DND-41 (cell line): ENCODE measurements around the gene SEC61A2.

Experiments
- ATAC-seq: fragments of 200-7000 bp; cut with Tn5 transposase; 3 replicates; pipeline ENCODE4 v1.9.1; 2021; ENCODE audit warnings: low read depth; ENCODE audit not compliant: insufficient read depth
- DNase-seq: peaks from one replicate; pipeline ENCODE4 v3.0.0-alpha.2; 2020
- H2AFZ ChIP-seq: 2 replicates; pipeline ENCODE4 v1.6.0; 2012; ENCODE audit warnings: low read depth, low read length
- H3K27ac ChIP-seq: 2 replicates; pipeline ENCODE4 v1.5.1; 2012; ENCODE audit warnings: low read length, inconsistent platforms
- H3K27me3 ChIP-seq: fragments of 200-600 bp; sonication (generic); 2 replicates; pipeline ENCODE4 v1.6.0; 2012; ENCODE audit warnings: low read length, mild to moderate bottlenecking, inconsistent platforms; ENCODE audit not compliant: insufficient read depth, poor library complexity
- H3K36me3 ChIP-seq: 2 replicates; pipeline ENCODE4 v1.5.1; 2012; ENCODE audit warnings: low read length, inconsistent platforms; ENCODE audit not compliant: insufficient read depth
- H3K4me1 ChIP-seq: 2 replicates; pipeline ENCODE4 v1.5.1; 2012; ENCODE audit warnings: mild to moderate bottlenecking, low read length; ENCODE audit not compliant: insufficient read depth
- H3K4me2 ChIP-seq: 2 replicates; pipeline ENCODE4 v1.6.0; 2012; ENCODE audit warnings: mild to moderate bottlenecking, moderate library complexity, low read length, inconsistent platforms; ENCODE audit not compliant: insufficient read depth
- H3K4me3 ChIP-seq, 2 experiments: fragments of 200-600 bp in 1 of 2; shearing (Covaris generic) in 1 of 2; 2 replicates each; pipeline ENCODE4 v1.5.1; 2012 to 2016; ENCODE audit warnings: inconsistent platforms in 2 of 2, low read length in 2 of 2, mild to moderate bottlenecking in 2 of 2, low read depth in 1 of 2, moderate library complexity in 1 of 2
- H3K79me2 ChIP-seq: 2 replicates; pipeline ENCODE4 v1.6.0; 2012; ENCODE audit warnings: low read length, inconsistent platforms; ENCODE audit not compliant: insufficient read depth
- H3K9ac ChIP-seq: 2 replicates; pipeline ENCODE4 v1.6.0; 2012; ENCODE audit warnings: low read depth, mild to moderate bottlenecking, inconsistent platforms, low read length, moderate library complexity
- H3K9me3 ChIP-seq: 2 replicates; pipeline ENCODE4 v1.5.1; 2012; ENCODE audit warnings: low read length, moderate library complexity, mild to moderate bottlenecking, inconsistent platforms; ENCODE audit not compliant: insufficient read depth, severe bottlenecking
- H4K20me1 ChIP-seq: 2 replicates; pipeline ENCODE4 v1.6.0; 2012; ENCODE audit warnings: low read length; ENCODE audit not compliant: insufficient read depth
- EZH2 ChIP-seq: IDR thresholded peaks from 3 replicates; pipeline ENCODE4 v1.6.1; 2012; ENCODE audit warnings: borderline replicate concordance, low read depth, mild to moderate bottlenecking, moderate library complexity, low read length, inconsistent platforms; ENCODE audit not compliant: severe bottlenecking
- TF ChIP-seq, protein P1 (sequence below): IDR thresholded peaks from 2 replicates; pipeline ENCODE4 v1.5.1; 2012; ENCODE audit warnings: borderline replicate concordance, low read length, moderate library complexity, mild to moderate bottlenecking; ENCODE audit not compliant: poor library complexity, severe bottlenecking; ENCODE audit errors: extremely low read depth

Gene SEC61A2

DNA sequence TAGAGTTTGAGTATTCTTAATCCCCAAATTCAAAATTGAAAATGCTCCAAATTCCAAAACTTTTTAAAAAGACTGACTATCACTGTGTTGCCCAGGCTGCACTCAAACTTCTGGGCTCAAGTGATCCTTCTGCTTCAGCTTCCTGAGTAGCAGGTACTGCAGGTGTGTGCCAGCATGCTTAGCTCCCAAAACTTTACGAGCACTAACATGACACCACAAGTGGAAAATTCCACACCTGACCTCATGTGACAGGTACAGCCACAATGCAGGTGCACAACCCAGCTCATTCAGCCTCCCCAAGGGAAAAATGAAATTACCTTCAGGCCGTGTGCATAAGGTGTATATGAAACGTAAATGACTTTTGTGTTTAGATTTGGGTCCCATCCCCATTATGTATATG is 83.0 kb downstream of the SEC61A2 start:
- Histone ChIP-seq H3K79me2 (peaks cover 22% of the 10 kb centered on the region), H3K27me3 (no peaks in the 10 kb centered on the region), H3K4me1 (no peaks in the 10 kb centered on the region), H3K36me3 (peaks cover 83% of the 10 kb centered on the region), H3K27ac (no peak overlapping the region), H3K4me2 (no peak overlapping the region), H3K9ac (no peak overlapping the region), H2AFZ (no peak overlapping the region), H3K9me3 (no peaks in the 10 kb centered on the region), H4K20me1 (peaks cover 21% of the 10 kb centered on the region; the same call in 1 of the 2 replicates), H3K4me3 (no peak overlapping the region)
- DNase-seq (no peak), ATAC-seq (no peak)
- TF ChIP-seq EZH2, result no peak
- TF ChIP-seq, protein P1, sequence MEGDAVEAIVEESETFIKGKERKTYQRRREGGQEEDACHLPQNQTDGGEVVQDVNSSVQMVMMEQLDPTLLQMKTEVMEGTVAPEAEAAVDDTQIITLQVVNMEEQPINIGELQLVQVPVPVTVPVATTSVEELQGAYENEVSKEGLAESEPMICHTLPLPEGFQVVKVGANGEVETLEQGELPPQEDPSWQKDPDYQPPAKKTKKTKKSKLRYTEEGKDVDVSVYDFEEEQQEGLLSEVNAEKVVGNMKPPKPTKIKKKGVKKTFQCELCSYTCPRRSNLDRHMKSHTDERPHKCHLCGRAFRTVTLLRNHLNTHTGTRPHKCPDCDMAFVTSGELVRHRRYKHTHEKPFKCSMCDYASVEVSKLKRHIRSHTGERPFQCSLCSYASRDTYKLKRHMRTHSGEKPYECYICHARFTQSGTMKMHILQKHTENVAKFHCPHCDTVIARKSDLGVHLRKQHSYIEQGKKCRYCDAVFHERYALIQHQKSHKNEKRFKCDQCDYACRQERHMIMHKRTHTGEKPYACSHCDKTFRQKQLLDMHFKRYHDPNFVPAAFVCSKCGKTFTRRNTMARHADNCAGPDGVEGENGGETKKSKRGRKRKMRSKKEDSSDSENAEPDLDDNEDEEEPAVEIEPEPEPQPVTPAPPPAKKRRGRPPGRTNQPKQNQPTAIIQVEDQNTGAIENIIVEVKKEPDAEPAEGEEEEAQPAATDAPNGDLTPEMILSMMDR, result no peak

DNA sequence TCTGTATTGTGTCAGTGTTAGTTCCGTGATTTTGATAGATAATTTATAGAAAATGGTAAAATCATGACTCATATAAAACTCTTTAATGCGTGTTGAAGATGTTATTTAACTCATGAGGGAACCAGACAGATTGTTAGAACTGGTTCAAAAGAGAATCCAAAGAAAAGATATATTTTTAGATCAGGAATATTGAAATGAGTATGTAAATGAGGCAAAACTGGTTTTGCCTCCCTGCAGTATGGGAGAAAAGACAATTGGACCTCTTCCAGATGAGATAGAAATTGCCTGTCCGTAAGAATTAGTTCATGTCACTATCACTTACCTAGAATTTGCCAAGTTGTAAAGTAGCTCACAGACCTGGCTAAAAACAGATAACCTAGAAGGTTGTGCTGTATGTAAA is 84.1 kb downstream of the SEC61A2 start:
- peaks cover 81% of the 10 kb centered on the region for H3K36me3 ChIP-seq

DNA sequence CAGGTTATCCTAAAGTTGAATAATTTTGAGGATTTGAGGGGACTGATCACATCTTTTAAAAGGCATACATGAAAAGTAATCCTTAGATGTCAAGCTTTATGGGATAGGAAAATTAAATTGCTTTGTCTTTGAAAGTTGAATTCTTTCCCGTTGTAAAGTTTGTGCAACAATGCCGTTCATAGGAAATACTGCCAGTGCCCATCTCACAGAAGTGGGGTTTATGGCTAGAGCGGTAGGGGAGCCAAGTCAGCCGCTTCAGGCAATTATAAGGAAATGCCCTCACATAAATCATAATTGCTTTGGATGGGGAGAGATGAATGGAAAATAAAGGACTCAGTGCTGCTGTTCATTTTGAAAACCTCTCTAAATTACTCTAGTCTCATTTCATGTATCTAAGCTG is 84.6 kb downstream of the SEC61A2 start:
- DNase-seq (no peak), ATAC-seq (no peak)
- H3K36me3 ChIP-seq, result peaks cover 81% of the 10 kb centered on the region
- no peak overlapping the region for H3K4me3 ChIP-seq
- H3K4me2 ChIP-seq, result no peak overlapping the region
- no peaks in the 10 kb centered on the region for H3K9me3 ChIP-seq
- H3K79me2 ChIP-seq, result peaks cover 8% of the 10 kb centered on the region
- H3K9ac ChIP-seq, result no peak overlapping the region
- peaks cover 11% of the 10 kb centered on the region; the same call in 1 of the 2 replicates for H4K20me1 ChIP-seq
- H3K27me3 ChIP-seq, result no peaks in the 10 kb centered on the region
- no peak overlapping the region for H3K27ac ChIP-seq
- no peak overlapping the region for H2AFZ ChIP-seq
- TF ChIP-seq, protein P1, result no peak
- TF ChIP-seq EZH2, result no peak
- no peaks in the 10 kb centered on the region for H3K4me1 ChIP-seq

More for the DNA sequence above, 84.1 kb downstream of the SEC61A2 start:
- Histone ChIP-seq H3K9me3 (no peaks in the 10 kb centered on the region), H3K79me2 (peaks cover 13% of the 10 kb centered on the region), H3K4me1 (no peaks in the 10 kb centered on the region), H3K4me2 (no peak overlapping the region), H3K27me3 (no peaks in the 10 kb centered on the region), H3K9ac (no peak overlapping the region), H3K27ac (no peak overlapping the region), H3K4me3 (no peak overlapping the region), H4K20me1 (peaks cover 16% of the 10 kb centered on the region; the same call in 1 of the 2 replicates), H2AFZ (no peak overlapping the region)
- no peak for ATAC-seq
- no peak for DNase-seq
- no peak for TF ChIP-seq EZH2
- TF ChIP-seq, protein P1, result no peak
